ENCODE measurements around the gene TNNT2.

TNNT2 gene

GRCh38 chr1:201401700-201402099 lies 24.2 kb upstream of the TNNT2 start:
- no peak for DNase-seq

GRCh38 chr1:201400852-201401230 lies 23.4 kb upstream of the TNNT2 start:
- no peak for DNase-seq

- DNase-seq, result no peak
These were observed 22.9 kb upstream of the TNNT2 start for GRCh38 chr1:201400212-201400851.

GRCh38 chr1:201399352-201400126 lies 22.1 kb upstream of the TNNT2 start:
- peak; percentile 48 for DNase-seq

GRCh38 chr1:201399018-201399351 lies 21.5 kb upstream of the TNNT2 start, which contains the start of gene LAD1:
Gene LAD1, minus strand, starts transcription at chr1:201399324. Its CDS starts 18 bp downstream, at chr1:201399306.
- DNase-seq, result no peak

- no peak for DNase-seq
These were observed 20.2 kb upstream of the TNNT2 start for GRCh38 chr1:201397675-201398074.

- DNase-seq, result peak; percentile 50
These were observed 19.5 kb upstream of the TNNT2 start for GRCh38 chr1:201396861-201397464.

- no peak for DNase-seq
These were observed 18.5 kb upstream of the TNNT2 start for GRCh38 chr1:201395936-201396335.

- DNase-seq, result no peak
These were observed 17.1 kb upstream of the TNNT2 start for GRCh38 chr1:201394591-201394990.

GRCh38 chr1:201393076-201393475 lies 15.6 kb upstream of the TNNT2 start:
- no peak for DNase-seq

GRCh38 chr1:201391651-201392511 lies 14.4 kb upstream of the TNNT2 start:
- DNase-seq, result no peak

- no peak for DNase-seq
These were observed 13.7 kb upstream of the TNNT2 start for GRCh38 chr1:201391225-201391624.

GRCh38 chr1:201389051-201389450 lies 11.6 kb upstream of the TNNT2 start:
- DNase-seq, result no peak

GRCh38 chr1:201386208-201386607 lies 8.7 kb upstream of the TNNT2 start:
- DNase-seq, result no peak

GRCh38 chr1:201385299-201385891 lies 7.9 kb upstream of the TNNT2 start:
- DNase-seq, result peak; percentile 68

- DNase-seq, result no peak
These were observed 6.9 kb upstream of the TNNT2 start for GRCh38 chr1:201384406-201384782.

GRCh38 chr1:201383647-201384405 lies 6.3 kb upstream of the TNNT2 start:
- peak; percentile 96 for DNase-seq

- DNase-seq, result peak; percentile 64
These were observed 3.6 kb upstream of the TNNT2 start for GRCh38 chr1:201381130-201381529.

GRCh38 chr1:201379733-201380242 lies 2.3 kb upstream of the TNNT2 start:
- no peak for DNase-seq

GRCh38 chr1:201378804-201379203 lies 1.3 kb upstream of the TNNT2 start:
- DNase-seq, result no peak

GRCh38 chr1:201376464-201377374 lies 761 bp downstream of the TNNT2 start:
- DNase-seq, result no peak
